ENCODE data around the gene SH3GL3. TPM values are rescaled to one million over a fixed set of nuclear protein-coding genes. Genes with fewer than 3 reads are reported as not detected.

Gene SH3GL3
- total RNA-seq, 2 experiments from 2014 or later, result not detected

- no peaks in the 10 kb centered on the region for H3K27me3 Mint-ChIP-seq
- H3K4me1 Mint-ChIP-seq, result no peaks in the 10 kb centered on the region
- DNase-seq, result no peak
- no peak overlapping the region for H3K4me3 Mint-ChIP-seq
- no peak overlapping the region for H3K27ac Mint-ChIP-seq
- H3K36me3 Mint-ChIP-seq, result no peaks in the 10 kb centered on the region
- CTCF ChIA-PET, result no interaction called here
- H3K9me3 Mint-ChIP-seq (ENCODE audit: low read depth), result no peaks in the 10 kb centered on the region
- no peak for ATAC-seq
Observed at GRCh38 chr15:83570756-83571155, 123.6 kb downstream of the SH3GL3 start.

GRCh38 chr15:83571820-83572707 is 124.9 kb downstream of the SH3GL3 start:
- Mint-ChIP-seq H3K4me3 (no peak overlapping the region), H3K9me3 (ENCODE audit: low read depth) (no peaks in the 10 kb centered on the region), H3K27me3 (no peaks in the 10 kb centered on the region), H3K36me3 (no peaks in the 10 kb centered on the region), H3K4me1 (no peaks in the 10 kb centered on the region), H3K27ac (no peak overlapping the region)
- ATAC-seq (no peak), DNase-seq (no peak)
- CTCF ChIA-PET, result interaction anchor here (1.2 kb wide), 1 partner anchor 325 kb away, joined by 3 read pairs; no protein-coding TSS in a partner anchor

- Mint-ChIP-seq H3K36me3 (no peaks in the 10 kb centered on the region), H3K9me3 (ENCODE audit: low read depth) (no peaks in the 10 kb centered on the region), H3K4me3 (no peak overlapping the region), H3K27ac (no peak overlapping the region), H3K27me3 (no peaks in the 10 kb centered on the region), H3K4me1 (no peaks in the 10 kb centered on the region)
- DNase-seq (no peak), ATAC-seq (no peak)
- CTCF ChIA-PET, result interaction anchor here (1.0 kb wide), 1 partner anchor 12 kb away, joined by 3 read pairs; no protein-coding TSS in a partner anchor
Observed at GRCh38 chr15:83574345-83574744, 127.2 kb downstream of the SH3GL3 start.

- no peaks in the 10 kb centered on the region for H3K4me1 Mint-ChIP-seq
- no peak for ATAC-seq
- no peak overlapping the region for H3K4me3 Mint-ChIP-seq
- H3K9me3 Mint-ChIP-seq (ENCODE audit: low read depth), result no peaks in the 10 kb centered on the region
- no peak for DNase-seq
- H3K36me3 Mint-ChIP-seq, result no peaks in the 10 kb centered on the region
- H3K27me3 Mint-ChIP-seq, result no peaks in the 10 kb centered on the region
- no peak overlapping the region for H3K27ac Mint-ChIP-seq
- CTCF ChIA-PET, result no interaction called here
Observed at GRCh38 chr15:83578691-83579090, 131.6 kb downstream of the SH3GL3 start.

GRCh38 chr15:83581381-83581780 is 134.2 kb downstream of the SH3GL3 start:
- no peaks in the 10 kb centered on the region for H3K9me3 Mint-ChIP-seq (ENCODE audit: low read depth)
- CTCF ChIA-PET, result no interaction called here
- ATAC-seq, result no peak
- no peaks in the 10 kb centered on the region for H3K36me3 Mint-ChIP-seq
- no peak for DNase-seq
- H3K27ac Mint-ChIP-seq, result no peak overlapping the region
- H3K27me3 Mint-ChIP-seq, result no peaks in the 10 kb centered on the region
- H3K4me3 Mint-ChIP-seq, result no peak overlapping the region
- no peaks in the 10 kb centered on the region for H3K4me1 Mint-ChIP-seq

- Mint-ChIP-seq H3K9me3 (ENCODE audit: low read depth) (no peaks in the 10 kb centered on the region), H3K27ac (no peak overlapping the region), H3K4me3 (no peak overlapping the region), H3K36me3 (no peaks in the 10 kb centered on the region), H3K4me1 (no peaks in the 10 kb centered on the region), H3K27me3 (no peaks in the 10 kb centered on the region)
- CTCF ChIA-PET, result no interaction called here
- no peak for DNase-seq
- no peak for ATAC-seq
Observed at GRCh38 chr15:83582381-83582780, 135.2 kb downstream of the SH3GL3 start.

GRCh38 chr15:83585601-83586335 is 138.6 kb downstream of the SH3GL3 start:
- CTCF ChIA-PET, result interaction anchor here (0.7 kb wide), 1 partner anchor 11 kb away, joined by 3 read pairs; no protein-coding TSS in a partner anchor
- no peaks in the 10 kb centered on the region for H3K36me3 Mint-ChIP-seq
- no peaks in the 10 kb centered on the region for H3K4me1 Mint-ChIP-seq

GRCh38 chr15:83587091-83587490 is 139.9 kb downstream of the SH3GL3 start:
- H3K4me1 Mint-ChIP-seq, result no peaks in the 10 kb centered on the region
- no peak overlapping the region for H3K27ac Mint-ChIP-seq
- no peak for ATAC-seq
- no peaks in the 10 kb centered on the region for H3K27me3 Mint-ChIP-seq
- H3K36me3 Mint-ChIP-seq, result no peaks in the 10 kb centered on the region
- no peak for DNase-seq
- CTCF ChIA-PET, result no interaction called here
- H3K9me3 Mint-ChIP-seq (ENCODE audit: low read depth), result no peaks in the 10 kb centered on the region
- H3K4me3 Mint-ChIP-seq, result no peak overlapping the region

More at GRCh38 chr15:83585601-83586335, 138.6 kb downstream of the SH3GL3 start:
- Mint-ChIP-seq H3K9me3 (ENCODE audit: low read depth) (no peaks in the 10 kb centered on the region), H3K4me3 (no peak overlapping the region), H3K27me3 (no peaks in the 10 kb centered on the region), H3K27ac (no peak overlapping the region)
- no peak for DNase-seq
- no peak for ATAC-seq

- Mint-ChIP-seq H3K9me3 (ENCODE audit: low read depth) (no peaks in the 10 kb centered on the region), H3K27me3 (no peaks in the 10 kb centered on the region), H3K4me1 (no peaks in the 10 kb centered on the region), H3K4me3 (no peak overlapping the region), H3K27ac (no peak overlapping the region), H3K36me3 (no peaks in the 10 kb centered on the region)
- CTCF ChIA-PET, result no interaction called here
- ATAC-seq (no peak), DNase-seq (no peak)
Observed at GRCh38 chr15:83588441-83588840, 141.3 kb downstream of the SH3GL3 start.

- H3K27me3 Mint-ChIP-seq, result no peaks in the 10 kb centered on the region
- H3K27ac Mint-ChIP-seq, result no peak overlapping the region
- no peak overlapping the region for H3K4me3 Mint-ChIP-seq
- DNase-seq, result no peak
- CTCF ChIA-PET, result no interaction called here
- no peaks in the 10 kb centered on the region for H3K4me1 Mint-ChIP-seq
- no peaks in the 10 kb centered on the region for H3K36me3 Mint-ChIP-seq
- no peak for ATAC-seq
- no peaks in the 10 kb centered on the region for H3K9me3 Mint-ChIP-seq (ENCODE audit: low read depth)
Observed at GRCh38 chr15:83592370-83593040, 145.4 kb downstream of the SH3GL3 start.

GRCh38 chr15:83595191-83595590 is 148.1 kb downstream of the SH3GL3 start:
- Mint-ChIP-seq H3K36me3 (no peaks in the 10 kb centered on the region), H3K4me3 (no peak overlapping the region), H3K27me3 (no peaks in the 10 kb centered on the region), H3K9me3 (ENCODE audit: low read depth) (no peaks in the 10 kb centered on the region), H3K4me1 (no peaks in the 10 kb centered on the region), H3K27ac (no peak overlapping the region)
- DNase-seq, result no peak
- CTCF ChIA-PET, result no interaction called here
- no peak for ATAC-seq

GRCh38 chr15:83598031-83598430 is 150.9 kb downstream of the SH3GL3 start:
- Mint-ChIP-seq H3K9me3 (ENCODE audit: low read depth) (no peaks in the 10 kb centered on the region), H3K4me1 (no peaks in the 10 kb centered on the region), H3K27ac (no peak overlapping the region), H3K36me3 (no peaks in the 10 kb centered on the region), H3K4me3 (no peak overlapping the region), H3K27me3 (no peaks in the 10 kb centered on the region)
- CTCF ChIA-PET, result no interaction called here
- no peak for ATAC-seq
- no peak for DNase-seq

GRCh38 chr15:83602021-83602420 is 154.9 kb downstream of the SH3GL3 start:
- H3K4me1 Mint-ChIP-seq, result no peaks in the 10 kb centered on the region
- H3K9me3 Mint-ChIP-seq (ENCODE audit: low read depth), result no peaks in the 10 kb centered on the region
- no peak overlapping the region for H3K27ac Mint-ChIP-seq
- H3K4me3 Mint-ChIP-seq, result no peak overlapping the region
- no peak for DNase-seq
- no peaks in the 10 kb centered on the region for H3K36me3 Mint-ChIP-seq
- CTCF ChIA-PET, result no interaction called here
- H3K27me3 Mint-ChIP-seq, result no peaks in the 10 kb centered on the region
- ATAC-seq, result no peak

All from activated CD8-positive, alpha-beta memory T cell treated with anti-CD3 and anti-CD28 coated beads, Interleukin-2, amount 10 ng/mL, durations not matched to agents 7 days and 5 days (primary cell).